Measurements from ENCODE around the gene FTSJ3.

FTSJ3 gene

GRCh38 chr17:63853260-63853659 lies 25.8 kb upstream of the FTSJ3 start:
- POLR2A ChIA-PET: no interaction called here

GRCh38 chr17:63850401-63850800 lies 22.9 kb upstream of the FTSJ3 start:
- Histone ChIP-seq H3K27ac (ENCODE audit: extremely low read depth, low read depth, low read length) (no peak overlapping the region), H3K9me3 (ENCODE audit: control insufficient read depth, insufficient read depth, low read depth, low read length) (no peaks in the 10 kb centered on the region), H3K4me3 (ENCODE audit: low read depth, low read length) (no peak overlapping the region), H3K4me1 (ENCODE audit: control insufficient read depth, insufficient read depth, low read length) (no peaks in the 10 kb centered on the region), H3K36me3 (ENCODE audit: control insufficient read depth in 2 of 2, insufficient read depth in 1 of 2, low read length in 2 of 2) (no peaks in the 10 kb centered on the region)
- ChIA-PET CTCF (interaction anchor here (0.6 to 9.5 kb wide), 2 partner anchors 16 to 1348 kb away, joined by 4 to 62 read pairs; no protein-coding TSS in a partner anchor), POLR2A (no interaction called here)
- no peak for TF ChIP-seq ZSCAN4 (tag by site-specific recombination; IDR thresholded peaks at IDR 0.05)
- TF ChIP-seq ZNF114 (tag by site-specific recombination; IDR thresholded peaks at IDR 0.05): no peak
- TF ChIP-seq PRDM4 (tag by site-specific recombination; IDR thresholded peaks at IDR 0.05): 0 out of 2 replicates have a peak, but pooled peaks have one; percentile 16
- no peak for TF ChIP-seq OVOL3 (tag by site-specific recombination; IDR thresholded peaks at IDR 0.05)
- no peak for TF ChIP-seq KLF16 (tag by site-specific recombination; IDR thresholded peaks at IDR 0.05)
- peak; percentile 64 for TF ChIP-seq ZNF366 (tag by site-specific recombination; conservative IDR thresholded peaks at IDR 0.05)
- no peak for TF ChIP-seq ZNF292 (tag by site-specific recombination; IDR thresholded peaks at IDR 0.05; ENCODE audit: borderline replicate concordance, low read depth)

More at GRCh38 chr17:63853260-63853659, 25.8 kb upstream of the FTSJ3 start:
- no peak overlapping the region for H3K27ac ChIP-seq (ENCODE audit: extremely low read depth, low read depth, low read length)
- H3K4me1 ChIP-seq (ENCODE audit: control insufficient read depth, insufficient read depth, low read length): no peaks in the 10 kb centered on the region
- CTCF ChIA-PET: interaction anchor here (0.9 to 1.8 kb wide), 3 partner anchors 13 to 428 kb away, joined by 3 to 5 read pairs (median 3); no protein-coding TSS in a partner anchor
- TF ChIP-seq ZNF121 (tag by site-specific recombination; IDR thresholded peaks at IDR 0.05): peak; percentile 94
- TF ChIP-seq ZNF362 (tag by site-specific recombination; IDR thresholded peaks at IDR 0.05): no peak
- H3K4me3 ChIP-seq (ENCODE audit: low read depth, low read length): no peak overlapping the region
- no peaks in the 10 kb centered on the region for H3K9me3 ChIP-seq (ENCODE audit: control insufficient read depth, insufficient read depth, low read depth, low read length)
- no peaks in the 10 kb centered on the region for H3K36me3 ChIP-seq (ENCODE audit: control insufficient read depth in 2 of 2, insufficient read depth in 1 of 2, low read length in 2 of 2)

- Histone ChIP-seq H3K36me3 (ENCODE audit: control insufficient read depth in 2 of 2, insufficient read depth in 1 of 2, low read length in 2 of 2) (no peaks in the 10 kb centered on the region), H3K4me1 (ENCODE audit: control insufficient read depth, insufficient read depth, low read length) (no peaks in the 10 kb centered on the region), H3K9me3 (ENCODE audit: control insufficient read depth, insufficient read depth, low read depth, low read length) (no peaks in the 10 kb centered on the region), H3K27ac (ENCODE audit: extremely low read depth, low read depth, low read length) (peak overlapping the region; percentile 56; the same call in 1 of the 2 replicates), H3K4me3 (ENCODE audit: low read depth, low read length) (peak overlapping the region; percentile 1)
- ChIA-PET CTCF (interaction anchor here (0.6 to 9.5 kb wide), 19 partner anchors 11 to 1300 kb away, joined by 3 to 62 read pairs (median 4); partner anchors contain the start of gene GH2), POLR2A (interaction anchor here (0.9 to 1.9 kb wide), 4 partner anchors 10 to 75 kb away, joined by 3 to 6 read pairs (median 4); partner anchors contain the start of genes CCDC47, DDX42 and PSMC5)
- peak; percentile 93; the same call in 1 of the 2 replicates for TF ChIP-seq ZNF610 (tag by site-specific recombination; IDR thresholded peaks at IDR 0.05; ENCODE audit: borderline replicate concordance)
- no peak for TF ChIP-seq ZBTB49 (tag by site-specific recombination; IDR thresholded peaks at IDR 0.05; ENCODE audit: low read depth)
- no peak for TF ChIP-seq GLIS1 (tag by site-specific recombination; IDR thresholded peaks at IDR 0.05)
- no peak for TF ChIP-seq ZNF660 (tag by site-specific recombination; IDR thresholded peaks at IDR 0.05)
- TF ChIP-seq ZNF266 (tag by site-specific recombination; IDR thresholded peaks at IDR 0.05; ENCODE audit: low read depth): no peak
- TF ChIP-seq ZXDB (tag by site-specific recombination; IDR thresholded peaks at IDR 0.05): peak; percentile 56; the same call in 1 of the 2 replicates
- TF ChIP-seq ZSCAN23 (tag by site-specific recombination; IDR thresholded peaks at IDR 0.05): no peak
- no peak for TF ChIP-seq MZF1 (tag by site-specific recombination; IDR thresholded peaks at IDR 0.05; ENCODE audit: borderline replicate concordance)
- TF ChIP-seq ZNF501 (tag by site-specific recombination; IDR thresholded peaks at IDR 0.05): 0 out of 2 replicates have a peak, but pooled peaks have one; percentile 50
- TF ChIP-seq ZNF791 (tag by site-specific recombination; IDR thresholded peaks at IDR 0.05): no peak
- no peak for TF ChIP-seq ZNF18 (tag by site-specific recombination; IDR thresholded peaks at IDR 0.05)
- TF ChIP-seq REPIN1 (tag by site-specific recombination; IDR thresholded peaks at IDR 0.05; ENCODE audit: low read depth): no peak
Observed at GRCh38 chr17:63848834-63849689, 21.6 kb upstream of the FTSJ3 start.

All from HEK293 (cell line).